ENCODE results near the gene TRIM17.

Gene TRIM17

DNA sequence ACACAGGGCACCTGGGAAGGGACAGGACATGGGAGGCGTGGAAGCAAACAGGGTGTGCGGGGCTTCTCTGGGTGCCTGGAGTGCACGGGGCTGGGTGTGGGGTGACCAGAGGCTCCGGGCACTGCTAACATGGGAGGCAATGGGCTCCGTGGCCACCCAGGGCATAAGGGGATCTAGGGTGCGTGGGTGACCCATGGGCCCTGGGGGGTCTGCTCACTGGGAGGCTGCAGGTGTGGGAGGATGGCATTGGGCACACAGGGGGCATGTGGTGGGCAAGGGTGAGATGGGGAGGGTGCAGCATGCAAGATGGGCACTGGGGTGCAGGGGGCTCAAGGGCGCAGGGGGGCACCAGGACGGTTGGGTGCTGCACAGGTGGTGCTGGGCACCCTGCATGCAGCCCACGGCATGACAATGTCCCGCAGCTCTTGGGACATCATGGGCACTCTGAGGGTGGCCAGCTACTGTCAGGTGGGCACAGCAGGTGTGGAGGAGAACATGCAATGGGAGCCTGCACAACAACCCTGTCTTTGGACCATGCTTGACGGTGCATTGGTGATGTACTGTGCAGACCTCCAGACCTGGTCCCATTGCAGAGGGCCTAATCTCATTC, 25.1 kb downstream of the TRIM17 start:
- Histone ChIP-seq H2AFZ (ENCODE audit: low read length, unreplicated experiment) (no peak overlapping the region), H3K36me3 (ENCODE audit: insufficient read depth, low read length) (no peaks in the 10 kb centered on the region), H3K27me3 (ENCODE audit: insufficient read depth, low read length) (no peaks in the 10 kb centered on the region), H3K4me1 (ENCODE audit: control insufficient read depth, insufficient read depth, low read length, unreplicated experiment) (peaks cover 27% of the 10 kb centered on the region), H3K27ac (ENCODE audit: low read depth, low read length) (no peak overlapping the region), H3K79me2 (ENCODE audit: control insufficient read depth, insufficient read depth, low read length, unreplicated experiment) (no peaks in the 10 kb centered on the region), H3K4me3 (ENCODE audit: low read depth, low read length) (no peak overlapping the region)

DNA sequence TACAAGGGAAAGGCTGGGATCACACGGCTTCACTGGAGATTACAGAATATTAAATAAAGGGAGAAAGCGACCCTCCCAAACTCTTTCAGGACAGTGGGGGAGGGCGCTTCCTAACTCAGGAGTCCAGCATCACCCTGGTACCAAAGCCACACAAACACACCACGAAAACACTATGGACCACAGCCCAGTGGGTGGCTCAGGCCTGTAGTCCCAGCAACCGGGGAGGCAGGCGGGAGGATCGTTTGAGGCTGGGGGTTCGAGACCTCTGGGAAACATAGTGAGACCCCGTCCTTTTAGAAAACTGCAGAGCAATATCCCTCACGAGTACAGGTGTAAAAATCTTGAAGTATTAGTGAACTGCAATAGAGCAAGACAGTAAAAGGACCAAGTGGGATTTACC, 26.0 kb downstream of the TRIM17 start:
- Histone ChIP-seq H3K36me3 (ENCODE audit: insufficient read depth, low read length) (no peaks in the 10 kb centered on the region), H3K4me1 (ENCODE audit: control insufficient read depth, insufficient read depth, low read length, unreplicated experiment) (peaks cover 27% of the 10 kb centered on the region), H3K27me3 (ENCODE audit: insufficient read depth, low read length) (no peaks in the 10 kb centered on the region), H3K79me2 (ENCODE audit: control insufficient read depth, insufficient read depth, low read length, unreplicated experiment) (no peaks in the 10 kb centered on the region), H3K27ac (ENCODE audit: low read depth, low read length) (no peak overlapping the region), H3K4me3 (ENCODE audit: low read depth, low read length) (no peak overlapping the region), H2AFZ (ENCODE audit: low read length, unreplicated experiment) (no peak overlapping the region)

DNA sequence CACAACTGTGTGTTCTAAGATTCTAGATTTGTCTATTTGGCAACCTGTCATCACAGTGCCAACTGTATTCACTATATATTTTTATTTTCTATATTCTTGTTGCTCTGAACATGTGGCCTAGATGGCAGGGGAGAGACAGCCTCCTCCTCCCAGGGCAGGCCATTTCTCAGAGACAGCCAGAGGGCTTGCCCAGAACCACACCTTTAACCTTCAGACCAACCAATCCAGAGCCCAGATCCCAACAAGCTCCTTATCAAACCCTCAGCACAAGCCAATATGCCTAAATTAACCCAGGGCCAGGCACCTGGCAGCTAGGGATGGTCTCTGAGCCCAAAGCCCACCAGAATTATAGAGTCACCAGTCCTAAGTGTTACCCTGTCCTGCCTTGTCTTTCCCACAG, 29.3 kb downstream of the TRIM17 start:
- H2AFZ ChIP-seq (ENCODE audit: low read length, unreplicated experiment): no peak overlapping the region
- H3K4me3 ChIP-seq (ENCODE audit: low read depth, low read length): no peak overlapping the region
- no peaks in the 10 kb centered on the region for H3K36me3 ChIP-seq (ENCODE audit: insufficient read depth, low read length)
- H3K27ac ChIP-seq (ENCODE audit: low read depth, low read length): no peak overlapping the region
- H3K4me1 ChIP-seq (ENCODE audit: control insufficient read depth, insufficient read depth, low read length, unreplicated experiment): peaks cover 5% of the 10 kb centered on the region
- H3K27me3 ChIP-seq (ENCODE audit: insufficient read depth, low read length): no peaks in the 10 kb centered on the region
- H3K79me2 ChIP-seq (ENCODE audit: control insufficient read depth, insufficient read depth, low read length, unreplicated experiment): no peaks in the 10 kb centered on the region

DNA sequence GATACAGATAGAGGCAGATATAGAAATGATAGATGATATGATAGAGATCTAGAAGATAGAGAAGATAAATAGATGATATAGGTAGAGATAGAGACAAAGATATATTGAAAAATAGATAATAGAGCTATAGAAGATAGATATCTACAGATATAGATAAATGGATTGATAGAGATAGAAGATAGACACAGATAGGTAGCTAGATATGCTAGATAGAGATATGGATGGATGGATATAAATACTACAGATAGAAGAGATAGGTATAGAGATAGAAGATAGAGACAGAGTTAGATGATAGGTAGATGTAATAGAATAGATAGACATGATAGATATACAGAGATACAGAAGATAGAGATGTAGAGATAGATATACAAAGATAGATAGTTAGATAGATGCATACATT, 31.4 kb downstream of the TRIM17 start:
- Histone ChIP-seq H3K27me3 (ENCODE audit: insufficient read depth, low read length) (peaks cover 4% of the 10 kb centered on the region; the same call in 1 of the 2 replicates), H3K4me1 (ENCODE audit: control insufficient read depth, insufficient read depth, low read length, unreplicated experiment) (no peaks in the 10 kb centered on the region), H2AFZ (ENCODE audit: low read length, unreplicated experiment) (no peak overlapping the region), H3K27ac (ENCODE audit: low read depth, low read length) (no peak overlapping the region), H3K36me3 (ENCODE audit: insufficient read depth, low read length) (no peaks in the 10 kb centered on the region), H3K79me2 (ENCODE audit: control insufficient read depth, insufficient read depth, low read length, unreplicated experiment) (no peaks in the 10 kb centered on the region), H3K4me3 (ENCODE audit: low read depth, low read length) (no peak overlapping the region)

DNA sequence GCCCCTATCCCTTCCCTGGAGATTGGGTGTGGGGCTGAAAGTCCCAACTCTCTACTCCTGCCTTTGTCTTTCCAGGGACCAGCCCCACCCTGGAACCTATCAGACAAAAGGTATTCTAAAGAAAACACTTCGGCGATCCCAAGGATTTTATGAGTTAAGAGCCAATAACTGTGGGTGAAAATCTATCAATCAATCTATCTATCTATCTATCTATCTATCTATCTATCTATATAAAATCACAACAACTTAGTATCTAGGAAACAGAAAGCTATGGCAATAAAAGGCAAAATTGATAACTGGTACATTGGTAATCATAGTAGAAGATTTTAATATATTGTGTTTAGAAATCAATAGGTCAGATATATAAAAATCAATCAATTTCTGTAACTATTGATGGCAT, 32.9 kb downstream of the TRIM17 start:
- H3K4me3 ChIP-seq (ENCODE audit: low read depth, low read length): no peak overlapping the region
- no peak overlapping the region for H2AFZ ChIP-seq (ENCODE audit: low read length, unreplicated experiment)
- no peaks in the 10 kb centered on the region for H3K4me1 ChIP-seq (ENCODE audit: control insufficient read depth, insufficient read depth, low read length, unreplicated experiment)

DNA sequence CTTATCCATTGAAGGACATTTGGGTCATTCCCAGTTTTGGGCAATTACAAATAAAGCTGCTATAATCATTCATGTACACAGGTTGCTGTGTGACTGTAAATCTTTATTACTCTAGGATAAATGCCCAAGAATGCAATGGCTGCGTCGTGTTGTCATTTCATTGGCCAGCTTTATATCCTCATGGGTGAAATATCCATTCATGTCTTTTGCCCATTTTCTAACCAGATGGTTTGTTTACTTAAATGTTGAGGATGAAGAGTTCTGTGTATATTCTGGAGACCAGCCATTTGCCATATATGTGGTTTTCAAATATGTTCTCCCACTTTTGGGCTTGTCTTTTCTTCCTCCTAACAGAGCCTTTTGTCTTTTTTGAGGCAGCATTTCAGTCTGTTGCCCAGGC, 35.3 kb downstream of the TRIM17 start:
- Histone ChIP-seq H3K4me3 (ENCODE audit: low read depth, low read length) (no peak overlapping the region), H3K36me3 (ENCODE audit: insufficient read depth, low read length) (no peaks in the 10 kb centered on the region), H3K4me1 (ENCODE audit: control insufficient read depth, insufficient read depth, low read length, unreplicated experiment) (no peaks in the 10 kb centered on the region), H2AFZ (ENCODE audit: low read length, unreplicated experiment) (no peak overlapping the region), H3K27me3 (ENCODE audit: insufficient read depth, low read length) (peaks cover 4% of the 10 kb centered on the region; the same call in 1 of the 2 replicates), H3K79me2 (ENCODE audit: control insufficient read depth, insufficient read depth, low read length, unreplicated experiment) (no peaks in the 10 kb centered on the region), H3K27ac (ENCODE audit: low read depth, low read length) (no peak overlapping the region)

More for the DNA sequence above, 32.9 kb downstream of the TRIM17 start:
- H3K27me3 ChIP-seq (ENCODE audit: insufficient read depth, low read length): peaks cover 4% of the 10 kb centered on the region; the same call in 1 of the 2 replicates
- H3K27ac ChIP-seq (ENCODE audit: low read depth, low read length): no peak overlapping the region
- H3K36me3 ChIP-seq (ENCODE audit: insufficient read depth, low read length): no peaks in the 10 kb centered on the region
- no peaks in the 10 kb centered on the region for H3K79me2 ChIP-seq (ENCODE audit: control insufficient read depth, insufficient read depth, low read length, unreplicated experiment)

DNA sequence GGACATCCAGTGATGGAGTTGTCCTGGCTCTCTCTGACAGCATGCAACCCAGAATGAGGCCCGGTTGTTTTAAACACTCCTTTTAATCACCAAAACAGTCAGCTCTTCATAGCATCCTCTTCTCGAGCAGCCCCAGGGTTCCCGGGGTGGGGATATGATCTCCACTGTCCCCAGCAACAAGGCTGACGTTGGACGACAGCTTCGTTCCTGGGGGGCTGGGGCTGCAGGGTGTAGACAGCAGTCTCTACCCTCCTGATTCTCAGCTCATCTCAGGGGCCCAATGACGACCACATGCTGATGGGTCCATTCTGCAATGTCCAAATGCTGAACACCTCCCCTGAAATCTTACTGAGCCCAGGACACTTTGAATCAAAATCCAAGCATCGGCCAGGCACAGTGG, 37.0 kb downstream of the TRIM17 start:
- H3K36me3 ChIP-seq (ENCODE audit: insufficient read depth, low read length): no peaks in the 10 kb centered on the region
- H3K4me3 ChIP-seq (ENCODE audit: low read depth, low read length): no peak overlapping the region
- H3K79me2 ChIP-seq (ENCODE audit: control insufficient read depth, insufficient read depth, low read length, unreplicated experiment): no peaks in the 10 kb centered on the region
- peaks cover 4% of the 10 kb centered on the region; the same call in 1 of the 2 replicates for H3K27me3 ChIP-seq (ENCODE audit: insufficient read depth, low read length)
- no peak overlapping the region for H3K27ac ChIP-seq (ENCODE audit: low read depth, low read length)
- H2AFZ ChIP-seq (ENCODE audit: low read length, unreplicated experiment): no peak overlapping the region
- peaks cover 8% of the 10 kb centered on the region for H3K4me1 ChIP-seq (ENCODE audit: control insufficient read depth, insufficient read depth, low read length, unreplicated experiment)

DNA sequence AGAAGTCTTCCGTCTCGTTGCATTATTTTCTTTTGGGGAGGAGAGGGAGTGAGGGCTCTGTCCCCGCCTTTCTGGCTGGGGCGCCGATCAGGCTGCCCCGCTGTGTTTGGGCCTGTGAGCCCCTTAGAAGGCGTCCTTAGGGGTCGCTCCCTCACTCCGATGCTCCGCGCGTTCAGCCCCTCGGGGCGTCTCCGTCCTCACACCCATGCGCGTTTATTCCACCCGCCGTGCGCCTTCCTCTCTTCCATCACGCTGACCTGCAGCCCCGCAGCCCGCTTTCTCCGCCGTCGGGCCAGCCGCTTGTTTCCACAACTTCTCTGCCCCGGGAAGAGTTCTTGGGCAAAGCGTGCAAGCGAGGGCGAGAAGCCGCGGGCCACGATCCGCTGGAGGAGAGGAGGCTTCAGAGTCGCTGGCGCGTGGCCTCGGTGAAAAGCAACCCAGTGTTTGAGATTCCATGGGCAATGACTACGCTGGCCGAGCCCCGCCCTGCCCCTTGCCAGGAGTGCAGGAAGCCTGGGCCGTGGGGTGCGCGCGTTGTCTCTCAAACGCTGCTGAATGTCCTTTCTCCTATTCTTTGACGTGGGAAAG, 37.7 kb downstream of the TRIM17 start:
- no peak overlapping the region for H3K27ac ChIP-seq (ENCODE audit: low read depth, low read length)
- H3K36me3 ChIP-seq (ENCODE audit: insufficient read depth, low read length): no peaks in the 10 kb centered on the region
- peak overlapping the region; percentile 88 for H2AFZ ChIP-seq (ENCODE audit: low read length, unreplicated experiment)
- peaks cover 13% of the 10 kb centered on the region for H3K4me1 ChIP-seq (ENCODE audit: control insufficient read depth, insufficient read depth, low read length, unreplicated experiment)
- H3K79me2 ChIP-seq (ENCODE audit: control insufficient read depth, insufficient read depth, low read length, unreplicated experiment): no peaks in the 10 kb centered on the region
- H3K4me3 ChIP-seq (ENCODE audit: low read depth, low read length): peak overlapping the region; percentile 81
- peaks cover 4% of the 10 kb centered on the region; the same call in 1 of the 2 replicates for H3K27me3 ChIP-seq (ENCODE audit: insufficient read depth, low read length)

DNA sequence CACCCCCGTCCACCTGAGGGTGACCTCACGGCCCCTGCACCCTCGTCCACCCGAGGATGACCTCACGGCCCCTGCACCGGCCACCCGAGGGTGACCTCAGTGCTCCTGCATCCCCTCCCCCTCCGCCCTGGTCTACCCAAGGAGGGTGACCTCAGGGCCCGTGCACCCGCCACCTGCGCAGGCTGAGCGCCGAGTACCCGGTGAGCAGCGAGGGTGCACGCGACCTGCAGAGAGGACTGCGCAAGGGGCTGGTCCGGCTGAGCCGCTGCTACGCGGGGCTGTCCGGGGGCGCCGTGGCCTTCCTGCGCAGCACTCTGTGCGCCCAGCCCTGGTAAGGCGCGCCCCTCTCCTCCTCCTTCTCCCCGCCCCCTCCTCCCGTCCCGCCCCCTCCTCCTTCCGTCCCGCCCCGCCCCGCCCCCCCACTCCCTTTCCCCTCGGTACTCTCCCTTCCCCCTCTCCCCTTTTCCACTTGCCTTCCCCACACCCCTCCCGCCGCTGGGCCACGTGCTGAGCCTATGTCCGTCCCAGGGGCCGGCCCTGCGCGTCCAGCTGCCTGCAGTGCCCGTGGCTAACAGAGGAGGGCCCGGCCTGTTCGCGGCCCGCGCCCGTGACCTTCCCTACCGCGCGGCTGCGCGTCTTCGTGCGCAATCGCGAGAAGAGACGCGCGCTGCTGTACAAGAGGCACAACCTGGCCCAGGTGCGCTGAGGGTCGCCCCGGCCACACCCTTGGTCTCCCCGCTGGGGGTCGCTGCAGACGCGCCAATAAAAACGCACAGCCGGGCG, 38.4 kb downstream of the TRIM17 start:
- no peaks in the 10 kb centered on the region for H3K36me3 ChIP-seq (ENCODE audit: insufficient read depth, low read length)
- H3K4me3 ChIP-seq (ENCODE audit: low read depth, low read length): peak overlapping the region; percentile 81
- peaks cover 4% of the 10 kb centered on the region; the same call in 1 of the 2 replicates for H3K27me3 ChIP-seq (ENCODE audit: insufficient read depth, low read length)
- H3K27ac ChIP-seq (ENCODE audit: low read depth, low read length): no peak overlapping the region
- H2AFZ ChIP-seq (ENCODE audit: low read length, unreplicated experiment): peak overlapping the region; percentile 88
- peaks cover 13% of the 10 kb centered on the region for H3K4me1 ChIP-seq (ENCODE audit: control insufficient read depth, insufficient read depth, low read length, unreplicated experiment)
- H3K79me2 ChIP-seq (ENCODE audit: control insufficient read depth, insufficient read depth, low read length, unreplicated experiment): no peaks in the 10 kb centered on the region

DNA sequence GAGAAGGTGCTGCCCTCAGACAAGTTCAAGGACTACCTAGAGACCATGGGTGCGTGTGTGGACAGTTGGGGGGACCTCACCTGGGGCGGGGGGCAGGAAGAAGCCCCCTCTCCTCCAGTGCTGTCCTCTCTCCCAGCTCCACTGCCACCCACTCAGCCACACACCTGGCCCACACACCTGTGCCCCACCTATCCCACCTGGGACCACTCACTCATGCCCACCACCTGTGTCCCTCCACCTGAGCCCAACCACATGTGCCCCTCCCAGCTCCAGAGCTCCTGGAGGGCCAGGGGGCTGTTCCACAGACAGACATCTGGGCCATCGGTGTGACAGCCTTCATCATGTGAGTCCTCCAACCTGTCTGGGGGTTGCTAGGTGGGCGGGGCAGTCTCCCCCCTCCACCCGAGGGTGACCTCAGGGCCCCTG, 39.0 kb downstream of the TRIM17 start:
- no peak overlapping the region for H3K4me3 ChIP-seq (ENCODE audit: low read depth, low read length)
- no peak overlapping the region for H2AFZ ChIP-seq (ENCODE audit: low read length, unreplicated experiment)
- peaks cover 13% of the 10 kb centered on the region for H3K4me1 ChIP-seq (ENCODE audit: control insufficient read depth, insufficient read depth, low read length, unreplicated experiment)
- peaks cover 4% of the 10 kb centered on the region; the same call in 1 of the 2 replicates for H3K27me3 ChIP-seq (ENCODE audit: insufficient read depth, low read length)
- H3K36me3 ChIP-seq (ENCODE audit: insufficient read depth, low read length): no peaks in the 10 kb centered on the region
- H3K27ac ChIP-seq (ENCODE audit: low read depth, low read length): no peak overlapping the region
- H3K79me2 ChIP-seq (ENCODE audit: control insufficient read depth, insufficient read depth, low read length, unreplicated experiment): no peaks in the 10 kb centered on the region

Data from ACC112 (cell line).